Uterus (tissue), 2 donors: ENCODE measurements around the gene SLC28A2.

Experiments
- POLR2A ChIP-seq, 2 donors: fragments of 450-650 bp; IDR thresholded peaks; one replicate each; pipeline ENCODE4 v1.6.1; 2016; ENCODE audit warnings: antibody characterized with exemption in 2 of 2, mild to moderate bottlenecking in 1 of 2, moderate library complexity in 1 of 2
- TF ChIP-seq, protein P1 (sequence below), 4 experiments: fragments of 200-600 bp in 2 of 4; fragments of 450-650 bp in 2 of 4; sonication (generic) in 2 of 4; IDR thresholded peaks; one replicate each; pipeline ENCODE4 v1.5.1; 2016 to 2019; ENCODE audit warnings: antibody characterized with exemption in 4 of 4, mild to moderate bottlenecking in 2 of 4, moderate library complexity in 1 of 4

DNA sequence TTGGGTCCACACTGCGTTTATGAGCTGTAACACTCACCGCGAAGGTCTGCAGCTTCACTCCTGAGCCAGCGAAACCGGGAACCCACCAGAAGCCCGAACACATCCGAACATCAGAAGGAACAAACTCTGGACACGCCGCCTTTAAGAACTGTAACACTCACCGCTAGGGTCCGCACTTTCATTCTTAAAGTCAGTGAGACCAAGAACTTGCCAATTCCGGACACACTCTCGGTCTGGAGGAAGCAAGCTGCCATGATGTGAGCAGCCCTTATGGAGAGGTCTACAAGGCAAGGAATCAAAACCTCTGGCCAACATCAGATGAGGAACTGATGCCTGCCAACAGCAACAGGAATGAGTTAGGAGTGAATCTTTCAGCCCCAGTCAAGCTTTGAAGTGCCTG, 62.9 kb downstream of the SLC28A2 start:
- TF ChIP-seq, protein P1, sequence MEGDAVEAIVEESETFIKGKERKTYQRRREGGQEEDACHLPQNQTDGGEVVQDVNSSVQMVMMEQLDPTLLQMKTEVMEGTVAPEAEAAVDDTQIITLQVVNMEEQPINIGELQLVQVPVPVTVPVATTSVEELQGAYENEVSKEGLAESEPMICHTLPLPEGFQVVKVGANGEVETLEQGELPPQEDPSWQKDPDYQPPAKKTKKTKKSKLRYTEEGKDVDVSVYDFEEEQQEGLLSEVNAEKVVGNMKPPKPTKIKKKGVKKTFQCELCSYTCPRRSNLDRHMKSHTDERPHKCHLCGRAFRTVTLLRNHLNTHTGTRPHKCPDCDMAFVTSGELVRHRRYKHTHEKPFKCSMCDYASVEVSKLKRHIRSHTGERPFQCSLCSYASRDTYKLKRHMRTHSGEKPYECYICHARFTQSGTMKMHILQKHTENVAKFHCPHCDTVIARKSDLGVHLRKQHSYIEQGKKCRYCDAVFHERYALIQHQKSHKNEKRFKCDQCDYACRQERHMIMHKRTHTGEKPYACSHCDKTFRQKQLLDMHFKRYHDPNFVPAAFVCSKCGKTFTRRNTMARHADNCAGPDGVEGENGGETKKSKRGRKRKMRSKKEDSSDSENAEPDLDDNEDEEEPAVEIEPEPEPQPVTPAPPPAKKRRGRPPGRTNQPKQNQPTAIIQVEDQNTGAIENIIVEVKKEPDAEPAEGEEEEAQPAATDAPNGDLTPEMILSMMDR (IDR thresholded peaks at IDR 0.05): no peak
- no peak for TF ChIP-seq POLR2A (IDR thresholded peaks at IDR 0.05)
